H54 (cell line): ENCODE data around the gene MORN4.

ENCODE experiments used
- DNase-seq: peaks from one replicate; pipeline ENCODE4 v3.0.0; 2011; ENCODE audit warnings: low spot score, mixed read lengths; ENCODE audit not compliant: insufficient read length
- FAIRE-seq: peaks from 3 replicates; lab custom pipeline; 2011; peaks lifted over from hg19 to GRCh38; lab: Jason Lieb, UNC
- POLR2A ChIP-seq: IDR thresholded peaks from 2 replicates; pipeline ENCODE4 v1.6.1; 2011; ENCODE audit warnings: low read depth, mild to moderate bottlenecking, low read length

MORN4 gene

GRCh38 chr10:97567891-97568290, 65.4 kb downstream of the MORN4 start:
- DNase-seq, result no peak
- FAIRE-seq, result no peak
- TF ChIP-seq POLR2A, result no peak

- DNase-seq, result no peak
- no peak for TF ChIP-seq POLR2A
- FAIRE-seq, result no peak
Measured at GRCh38 chr10:97566336-97566996, 66.8 kb downstream of the MORN4 start.

GRCh38 chr10:97564776-97565175, 68.5 kb downstream of the MORN4 start:
- no peak for DNase-seq
- no peak for TF ChIP-seq POLR2A

More at GRCh38 chr10:97564776-97565175, 68.5 kb downstream of the MORN4 start:
- no peak for FAIRE-seq
